ENCODE results near the gene KIF1B.

- no peak for TF ChIP-seq CTCF (IDR thresholded peaks at IDR 0.05)
- no peak for TF ChIP-seq POLR2A (IDR thresholded peaks at IDR 0.05)
- TF ChIP-seq POLR2AphosphoS5 (IDR thresholded peaks at IDR 0.05) = no peak
Observed at GRCh38 chr1:10386761-10387676, 176.6 kb downstream of the KIF1B start.

Measured in gastroesophageal sphincter (tissue), 3 donors.